HepG2 (cell line): ENCODE measurements around the gene CCDC57. TPM values are rescaled to one million over a fixed set of nuclear protein-coding genes. Genes with fewer than 3 reads are reported as not detected.
A peak's percentile ranks its signal among the peaks of the same experiment; 100 is the strongest.

ENCODE experiments used
- ATAC-seq: fragments of 200-7000 bp; cut with Tn5 transposase; 3 replicates; pipeline ENCODE4 v1.9.1; 2020; ENCODE audit warnings: mild to moderate bottlenecking, moderate library complexity
- BruUV-seq: library from RNA; stranded (reverse); fragments of 400-500 nt; replicated peaks from 2 replicates; lab custom pipeline; 2021; lab: Mats Ljungman, UMichigan
- CTCF ChIA-PET: fragments of 300-600 bp; formaldehyde crosslinking; extraction: SDS; loops from one replicate; lab custom pipeline; 2021; ENCODE audit warnings: low total read pairs, inconsistent platforms, low intra/inter-chr PET ratio; lab: Yijun Ruan, JAX
- POLR2A ChIA-PET: fragments of 350-600 bp; sonication (Branson Sonifier 250); formaldehyde crosslinking; loops from one replicate; lab custom pipeline; 2020; ENCODE audit warnings: antibody characterized with exemption, inconsistent platforms; lab: Yijun Ruan, JAX
- DNase-seq: peaks from one replicate; pipeline ENCODE4 v3.0.0-alpha.2; 2015; ENCODE audit warnings: low spot score
- FAIRE-seq: peaks from 3 replicates; lab custom pipeline; 2011; peaks lifted over from hg19 to GRCh38; lab: Jason Lieb, UNC
- H2AFZ ChIP-seq: one replicate; pipeline ENCODE4 v1.6.1; 2011; ENCODE audit warnings: low read length, inconsistent platforms
- H3K27ac ChIP-seq: fragments of 300-600 bp; 3 replicates; pipeline ENCODE4 v1.8.0; 2011; ENCODE audit warnings: mixed run types, mild to moderate bottlenecking, mixed read lengths, low read length, inconsistent platforms; ENCODE audit not compliant: insufficient read depth; ENCODE audit errors: extremely low read length
- H3K27me3 ChIP-seq, 2 experiments: fragments of 200-600 bp in 1 of 2; 2 replicates in 1 of 2; 3 replicates in 1 of 2; pipeline versions ENCODE4 v1.6.0 to v1.8.0; 2011; ENCODE audit warnings: low read length in 2 of 2, mild to moderate bottlenecking in 2 of 2, moderate library complexity in 2 of 2, inconsistent platforms in 1 of 2; ENCODE audit not compliant: insufficient read depth in 2 of 2, control insufficient read depth in 1 of 2
- H3K36me3 ChIP-seq, 2 experiments: fragments of 200-600 bp in 1 of 2; replicated peaks in 1 of 2; 2 replicates in 1 of 2; 3 replicates in 1 of 2; pipeline versions ENCODE4 v1.5.1 to v1.8.0; 2011; ENCODE audit warnings: low read length in 2 of 2, inconsistent platforms in 1 of 2; ENCODE audit not compliant: insufficient read depth in 2 of 2, control insufficient read depth in 1 of 2
- H3K4me1 ChIP-seq: 2 replicates; pipeline ENCODE4 v1.5.1; 2012; ENCODE audit warnings: low read length, inconsistent platforms; ENCODE audit not compliant: insufficient read depth
- H3K4me2 ChIP-seq: 2 replicates; pipeline ENCODE4 v1.6.0; 2011; ENCODE audit warnings: low read depth, low read length, inconsistent platforms
- H3K4me3 ChIP-seq, 3 experiments: fragments of 200-600 bp in 1 of 3; sonication (generic), shearing (Covaris generic) in 1 of 3; replicated peaks in 1 of 3; 2 replicates each; pipeline ENCODE4 v1.5.1; 2011 to 2016; ENCODE audit warnings: low read length in 3 of 3, inconsistent platforms in 2 of 3, low read depth in 2 of 3, mild to moderate bottlenecking in 2 of 3, control low read depth in 1 of 3, mixed read lengths in 1 of 3; ENCODE audit not compliant: insufficient read depth in 1 of 3
- H3K79me2 ChIP-seq: one replicate; pipeline ENCODE4 v1.6.1; 2011; ENCODE audit warnings: low read length, inconsistent platforms; ENCODE audit not compliant: insufficient read depth
- H3K9ac ChIP-seq: 2 replicates; pipeline ENCODE4 v1.6.0; 2011; ENCODE audit warnings: mild to moderate bottlenecking, low read depth, low read length, inconsistent platforms; ENCODE audit not compliant: insufficient read depth
- H3K9me3 ChIP-seq: 2 replicates; pipeline ENCODE4 v1.5.1; 2012; ENCODE audit warnings: mild to moderate bottlenecking, low read length
- H4K20me1 ChIP-seq: 2 replicates; pipeline ENCODE4 v1.6.0; 2011; ENCODE audit warnings: inconsistent platforms, mild to moderate bottlenecking, low read length, moderate library complexity; ENCODE audit not compliant: insufficient read depth
- DNMT3B ChIP-seq: conservative IDR thresholded peaks from 2 replicates; pipeline ENCODE4 v1.6.1; 2016; ENCODE audit warnings: missing biosample characterization, control low read depth
- GABPA ChIP-seq, 2 experiments: IDR thresholded peaks; 2 replicates each; pipeline ENCODE4 v1.6.1; 2011 to 2016; ENCODE audit warnings: low read depth in 2 of 2, low read length in 1 of 2, missing biosample characterization in 1 of 2, missing genetic modification characterization in 1 of 2
- HOXA5 ChIP-seq: sonication (generic); formaldehyde crosslinking; IDR thresholded peaks from 2 replicates; pipeline ENCODE4 v1.4.0; 2020; ENCODE audit warnings: missing genetic modification reagents
- HOXA9 ChIP-seq: sonication (generic); formaldehyde crosslinking; IDR thresholded peaks from 2 replicates; pipeline ENCODE4 v1.8.1; 2022; ENCODE audit warnings: missing genetic modification reagents, mild to moderate bottlenecking, moderate library complexity, borderline replicate concordance
- KMT2A ChIP-seq: sonication (generic); formaldehyde crosslinking; IDR thresholded peaks from 2 replicates; pipeline ENCODE4 v1.4.0; 2020; ENCODE audit warnings: missing genetic modification reagents
- MAFK ChIP-seq, 2 experiments: IDR thresholded peaks in 1 of 2; conservative IDR thresholded peaks in 1 of 2; 2 replicates each; pipeline ENCODE4 v1.6.1; 2011; ENCODE audit warnings: improper control_type of control experiment in 2 of 2, low read length in 2 of 2
- NFYC ChIP-seq: IDR thresholded peaks from 2 replicates; pipeline ENCODE4 v1.6.1; 2016; ENCODE audit warnings: missing genetic modification reagents, missing compliant biosample characterization
- RBM22 ChIP-seq: fragments of 200-400 bp; formaldehyde crosslinking; optimal IDR thresholded peaks from 2 replicates; pipeline ENCODE3; 2017; ENCODE audit warnings: mild to moderate bottlenecking, low read length, moderate library complexity
- TCF12 ChIP-seq, 2 experiments: fragments of 450-650 bp in 1 of 2; sonication (generic) in 1 of 2; formaldehyde crosslinking in 1 of 2; IDR thresholded peaks; 2 replicates each; pipeline versions ENCODE4 v1.6.1 to v1.8.0; 2017 to 2022; ENCODE audit warnings: antibody characterized with exemption in 1 of 2, mild to moderate bottlenecking in 1 of 2, missing genetic modification reagents in 1 of 2, moderate library complexity in 1 of 2
- ZFP36L1 ChIP-seq: sonication (generic); formaldehyde crosslinking; IDR thresholded peaks from 2 replicates; pipeline ENCODE4 v1.8.0; 2022; ENCODE audit warnings: mild to moderate bottlenecking, missing genetic modification reagents, moderate library complexity
- ZNF652 ChIP-seq: IDR thresholded peaks from 2 replicates; pipeline ENCODE4 v1.6.1; 2016; ENCODE audit warnings: low read depth, borderline replicate concordance
- ZNF691 ChIP-seq: sonication (generic); formaldehyde crosslinking; IDR thresholded peaks from 2 replicates; pipeline ENCODE4 v1.4.0; 2020; ENCODE audit warnings: missing genetic modification reagents, low read depth, mild to moderate bottlenecking, borderline replicate concordance
- ZNF747 ChIP-seq: sonication (generic); formaldehyde crosslinking; IDR thresholded peaks from 2 replicates; pipeline ENCODE4 v1.8.1; 2023; ENCODE audit warnings: missing genetic modification reagents, mild to moderate bottlenecking, borderline replicate concordance
- ZNF879 ChIP-seq: sonication (generic); formaldehyde crosslinking; IDR thresholded peaks from 2 replicates; pipeline ENCODE4 v1.8.1; 2023; ENCODE audit warnings: missing genetic modification reagents
- WGBS: methylation state at CpG from one replicate; pipeline ENCODE4 v1.1.6; 2017; ENCODE audit warnings: low lambda C conversion rate; 5-methylcytosine and 5-hydroxymethylcytosine counted together
- in situ Hi-C: cut with HindIII; loops from 2 replicates; pipeline ENCODE4 v1.10.0; 2017; ENCODE audit warnings: low pct_unique_long_range_greater_than_20kb; ENCODE audit not compliant: extremely low pct_ligation_motif_present
- intact Hi-C: fragments of 100-400 bp; cut with micrococcal nuclease; formaldehyde crosslinking; loops from one replicate; pipeline ENCODE4 v1.10.0; 2022; ENCODE audit not compliant: unreplicated experiment
- polyA plus RNA-seq, 8 experiments: library from polyadenylated mRNA; depleted of rRNA in 3 of 8; stranded (reverse) in 7 of 8; unstranded in 1 of 8; fragments of >200 nt; fragmentation: Illumina TruSeq in 4 of 8; extraction: Trizol in 4 of 8; gene quantifications; 2 replicates each; pipeline versions ENCODE4 v1.2.1 to v1.2.3, GENCODE V29; 2011 to 2016; ENCODE audit warnings: low read depth in 4 of 8, missing spikeins in 1 of 8, mixed read lengths in 1 of 8; ENCODE audit not compliant: insufficient read depth in 1 of 8
- total RNA-seq, 5 experiments: library from RNA; depleted of rRNA; stranded (reverse); fragments of >200 nt; fragmentation: Illumina TruSeq; extraction: Trizol; gene quantifications; 2 replicates each; pipeline ENCODE4 v1.2.3, GENCODE V29; 2016; ENCODE audit warnings: low read depth in 1 of 5
- TF ChIP-seq, protein P1 (sequence below): sonication (generic); formaldehyde crosslinking; IDR thresholded peaks from 2 replicates; pipeline ENCODE4 v1.4.0; 2020; ENCODE audit warnings: missing genetic modification reagents, borderline replicate concordance

CCDC57 gene
- total and polyA plus RNA-seq, 2 of the 13 experiments (the other 11 are each of a cell fraction or from before 2014, with no cell fraction given), result 59.3 to 59.9 TPM

GRCh38 chr17:82199496-82199895 lies 13.1 kb downstream of the CCDC57 start:
- DNase-seq (no peak), FAIRE-seq (no peak)

DNA sequence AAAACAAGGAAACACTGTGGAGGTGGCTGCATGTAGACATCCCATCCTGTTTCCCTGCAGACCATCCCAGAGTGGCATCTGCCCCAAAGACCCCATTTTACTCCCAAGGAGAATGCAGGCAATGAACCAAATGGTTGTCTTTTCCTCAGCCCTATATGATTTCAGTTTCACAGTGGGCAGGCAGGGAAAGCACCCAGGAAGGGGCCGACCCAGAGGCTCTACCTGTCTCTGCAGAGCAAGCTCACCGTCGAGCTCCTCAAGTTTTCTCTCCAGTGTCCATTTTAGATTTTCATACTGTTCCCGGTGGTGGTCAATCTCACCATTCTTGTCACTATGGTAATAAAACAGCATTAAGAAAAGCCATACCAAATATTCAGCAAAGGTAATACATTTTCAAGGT lies 14.6 kb downstream of the CCDC57 start:
- H4K20me1 ChIP-seq, result no peaks in the 10 kb centered on the region
- 89% methylated on average over 4 of the region's 4 CpGs for WGBS
- no peaks in the 10 kb centered on the region for H3K9me3 ChIP-seq
- FAIRE-seq (no peak), ATAC-seq (no peak), DNase-seq (no peak)
- H2AFZ ChIP-seq, result no peak overlapping the region
- H3K4me2 ChIP-seq, result no peak overlapping the region
- no peaks in the 10 kb centered on the region for H3K4me1 ChIP-seq
- CTCF ChIA-PET, result no interaction called here
- no peak overlapping the region for H3K27ac ChIP-seq
- no peak overlapping the region for H3K9ac ChIP-seq
- H3K36me3 ChIP-seq, result peaks cover 22 to 31% of the 10 kb centered on the region in 2 experiments; a peak in 4 of 5 replicates
- POLR2A ChIA-PET, result no interaction called here
- H3K79me2 ChIP-seq, result no peaks in the 10 kb centered on the region
- in situ Hi-C loops (no loop called here), intact Hi-C loops (no loop called here)
- BruUV-seq, result no TSS peak
- no peak overlapping the region for H3K4me3 ChIP-seq
- H3K27me3 ChIP-seq, result no peaks in the 10 kb centered on the region
- TF ChIP-seq ZNF879 (CRISPR knock-in tag), result no peak
- no peak for TF ChIP-seq RBM22
- TF ChIP-seq, protein P1, sequence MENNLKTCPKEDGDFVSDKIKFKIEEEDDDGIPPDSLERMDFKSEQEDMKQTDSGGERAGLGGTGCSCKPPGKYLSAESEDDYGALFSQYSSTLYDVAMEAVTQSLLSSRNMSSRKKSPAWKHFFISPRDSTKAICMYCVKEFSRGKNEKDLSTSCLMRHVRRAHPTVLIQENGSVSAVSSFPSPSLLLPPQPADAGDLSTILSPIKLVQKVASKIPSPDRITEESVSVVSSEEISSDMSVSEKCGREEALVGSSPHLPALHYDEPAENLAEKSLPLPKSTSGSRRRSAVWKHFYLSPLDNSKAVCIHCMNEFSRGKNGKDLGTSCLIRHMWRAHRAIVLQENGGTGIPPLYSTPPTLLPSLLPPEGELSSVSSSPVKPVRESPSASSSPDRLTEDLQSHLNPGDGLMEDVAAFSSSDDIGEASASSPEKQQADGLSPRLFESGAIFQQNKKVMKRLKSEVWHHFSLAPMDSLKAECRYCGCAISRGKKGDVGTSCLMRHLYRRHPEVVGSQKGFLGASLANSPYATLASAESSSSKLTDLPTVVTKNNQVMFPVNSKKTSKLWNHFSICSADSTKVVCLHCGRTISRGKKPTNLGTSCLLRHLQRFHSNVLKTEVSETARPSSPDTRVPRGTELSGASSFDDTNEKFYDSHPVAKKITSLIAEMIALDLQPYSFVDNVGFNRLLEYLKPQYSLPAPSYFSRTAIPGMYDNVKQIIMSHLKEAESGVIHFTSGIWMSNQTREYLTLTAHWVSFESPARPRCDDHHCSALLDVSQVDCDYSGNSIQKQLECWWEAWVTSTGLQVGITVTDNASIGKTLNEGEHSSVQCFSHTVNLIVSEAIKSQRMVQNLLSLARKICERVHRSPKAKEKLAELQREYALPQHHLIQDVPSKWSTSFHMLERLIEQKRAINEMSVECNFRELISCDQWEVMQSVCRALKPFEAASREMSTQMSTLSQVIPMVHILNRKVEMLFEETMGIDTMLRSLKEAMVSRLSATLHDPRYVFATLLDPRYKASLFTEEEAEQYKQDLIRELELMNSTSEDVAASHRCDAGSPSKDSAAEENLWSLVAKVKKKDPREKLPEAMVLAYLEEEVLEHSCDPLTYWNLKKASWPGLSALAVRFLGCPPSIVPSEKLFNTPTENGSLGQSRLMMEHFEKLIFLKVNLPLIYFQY (CRISPR knock-in tag), result no peak
- TF ChIP-seq ZFP36L1 (CRISPR knock-in tag), result no peak
- no peak for TF ChIP-seq NFYC (CRISPR knock-in tag)
- no peak for TF ChIP-seq ZNF747 (CRISPR knock-in tag)
- no peak for TF ChIP-seq KMT2A (CRISPR knock-in tag)
- no peak for TF ChIP-seq ZNF652 (CRISPR knock-in tag)
- no peak for TF ChIP-seq ZNF691 (CRISPR knock-in tag)
- no peak for TF ChIP-seq TCF12 (IDR thresholded peaks at IDR 0.05)
- TF ChIP-seq TCF12 (CRISPR knock-in tag; IDR thresholded peaks at IDR 0.05), result no peak
- no peak for TF ChIP-seq HOXA5 (CRISPR knock-in tag)
- no peak for TF ChIP-seq HOXA9 (CRISPR knock-in tag)
- no peak for TF ChIP-seq GABPA (IDR thresholded peaks at IDR 0.05; ENCODE audit: low read depth, low read length)
- TF ChIP-seq GABPA (CRISPR knock-in tag; IDR thresholded peaks at IDR 0.05; ENCODE audit: low read depth), result no peak

More at GRCh38 chr17:82199496-82199895, 13.1 kb downstream of the CCDC57 start:
- Histone ChIP-seq H4K20me1 (no peaks in the 10 kb centered on the region), H3K4me2 (no peak overlapping the region), H3K9me3 (no peaks in the 10 kb centered on the region), H3K27me3 (no peaks in the 10 kb centered on the region), H3K36me3 (peaks cover 16 to 22% of the 10 kb centered on the region in 2 experiments; a peak in 4 of 5 replicates), H3K4me1 (no peaks in the 10 kb centered on the region), H2AFZ (no peak overlapping the region), H3K4me3 (no peak overlapping the region), H3K9ac (no peak overlapping the region), H3K79me2 (no peaks in the 10 kb centered on the region), H3K27ac (no peak overlapping the region)
- CTCF ChIA-PET, result no interaction called here
- TF ChIP-seq MAFK (conservative IDR thresholded peaks at IDR 0.05 in 1 of 2, IDR thresholded peaks at IDR 0.05 in 1 of 2; ENCODE audit: low read length in 2 of 2) (0 out of 4 replicates have a peak, but pooled peaks have one; percentile 16 to 17), DNMT3B (CRISPR knock-in tag) (no peak)
- ATAC-seq, result no peak
- WGBS, result 99% methylated on average over 11 of the region's 12 CpGs
- in situ Hi-C loops (no loop called here), intact Hi-C loops (no loop called here)
- POLR2A ChIA-PET, result interaction anchor here (1.3 kb wide), 1 partner anchor 162 kb away, joined by 3 read pairs; the partner anchor contains the start of gene DCXR
- no TSS peak for BruUV-seq
